ENCODE measurements around the gene ORC3. TPM values are rescaled to one million over a fixed set of nuclear protein-coding genes. Genes with fewer than 3 reads are reported as not detected.

ORC3 gene
- total and polyA plus RNA-seq, 4 experiments from 2014 or later = 30.4 to 41.9 (median 34.2) TPM

DNA sequence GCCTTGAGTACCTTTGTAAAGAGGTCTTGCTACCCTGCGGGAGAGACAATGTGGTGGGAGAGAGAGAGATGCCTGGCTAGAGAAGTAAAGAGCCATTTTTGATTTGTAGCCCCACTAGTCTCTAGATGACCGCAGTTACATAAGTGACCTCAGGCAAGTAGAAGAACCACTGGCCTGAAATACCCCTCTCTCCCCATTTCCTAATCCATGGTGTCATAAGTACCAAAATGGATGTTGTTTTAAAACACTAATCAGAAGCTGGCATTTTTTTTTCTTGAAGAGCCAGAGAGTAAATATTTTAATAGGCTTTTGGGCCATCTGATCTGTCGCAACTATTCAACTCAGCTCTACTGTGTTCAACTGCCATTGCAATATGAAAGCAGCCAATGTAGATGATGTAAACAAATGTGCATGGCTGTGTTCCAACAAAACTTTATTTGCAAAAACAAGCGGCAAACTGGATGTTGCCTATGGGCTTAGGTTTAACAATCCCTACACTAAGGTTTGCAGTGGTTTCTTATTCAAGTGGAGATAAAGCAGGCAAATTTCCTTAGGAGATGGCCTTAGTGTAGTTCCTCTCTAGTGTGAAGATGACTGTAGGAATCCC, 36.7 kb upstream of the ORC3 start:
- Histone ChIP-seq H3K36me3 (ENCODE audit: insufficient read depth, low read length) (peaks cover 5% of the 10 kb centered on the region), H3K9me3 (ENCODE audit: control insufficient read depth in 1 of 2, low read length in 2 of 2) (no peaks in the 10 kb centered on the region), H3K4me1 (ENCODE audit: insufficient read depth, low read length) (no peaks in the 10 kb centered on the region), H3K27ac (ENCODE audit: low read depth, low read length) (no peak overlapping the region), H3K4me3 (ENCODE audit: low read length in 2 of 2) (no peak overlapping the region), H3K27me3 (ENCODE audit: insufficient read depth, low read length) (no peaks in the 10 kb centered on the region)
- intact Hi-C loops (cut with micrococcal nuclease) = no loop called here
- Mint-ChIP-seq H3K9me3 (no peaks in the 10 kb centered on the region), H3K4me3 (no peak overlapping the region), H3K36me3 (peaks cover 54 to 55% of the 10 kb centered on the region in 2 donors), H3K27me3 (no peaks in the 10 kb centered on the region), H3K4me1 (peaks cover 2 to 17% (median 6%) of the 10 kb centered on the region in 4 donors), H3K27ac (peak overlapping the region in 3 of 7 donors; percentile 14 to 35 (median 20))
- ChIA-PET POLR2A (ENCODE audit: partially characterized antibody) (interaction anchor here (0.6 kb wide), 1 partner anchor 20 kb away, joined by 3 read pairs; no protein-coding TSS in a partner anchor), CTCF (ENCODE audit: partially characterized antibody) (interaction anchor here (0.7 to 1.2 kb wide), 2 partner anchors 12 to 21 kb away, joined by 3 read pairs; no protein-coding TSS in a partner anchor)
- DNase-seq = no peak

DNA sequence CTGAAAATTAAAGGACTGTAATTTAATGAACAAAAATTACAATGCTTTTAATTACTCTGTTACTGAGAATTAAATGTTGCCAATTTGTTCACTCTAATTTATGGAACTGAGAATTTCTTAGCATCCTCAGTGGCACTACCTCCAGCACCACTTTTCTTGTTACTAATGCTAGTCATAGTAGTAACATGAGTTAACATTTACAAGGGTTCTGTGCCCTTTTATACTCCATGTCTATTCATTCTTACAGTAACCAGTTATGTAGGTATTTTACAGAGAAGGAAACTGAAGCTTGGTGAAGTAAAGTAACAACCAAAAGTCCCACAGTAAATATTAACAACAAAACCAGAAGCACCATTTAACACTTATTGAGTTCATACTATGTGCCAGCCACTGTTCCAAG, 34.4 kb upstream of the ORC3 start:
- DNase-seq = no peak
- no peak overlapping the region for H3K4me3 Mint-ChIP-seq
- intact Hi-C loops (cut with micrococcal nuclease) = no loop called here
- ChIA-PET POLR2A (ENCODE audit: partially characterized antibody) (no interaction called here), CTCF (ENCODE audit: partially characterized antibody) (no interaction called here)
- no peaks in the 10 kb centered on the region for H3K9me3 Mint-ChIP-seq
- peaks cover 45 to 55% of the 10 kb centered on the region in 2 donors for H3K36me3 Mint-ChIP-seq
- peaks cover 4 to 17% (median 6%) of the 10 kb centered on the region in 4 donors for H3K4me1 Mint-ChIP-seq
- Histone ChIP-seq H3K9me3 (ENCODE audit: control insufficient read depth in 1 of 2, low read length in 2 of 2) (no peaks in the 10 kb centered on the region), H3K4me1 (ENCODE audit: insufficient read depth, low read length) (no peaks in the 10 kb centered on the region), H3K36me3 (ENCODE audit: insufficient read depth, low read length) (peaks cover 5% of the 10 kb centered on the region), H3K27me3 (ENCODE audit: insufficient read depth, low read length) (no peaks in the 10 kb centered on the region), H3K27ac (ENCODE audit: low read depth, low read length) (no peak overlapping the region), H3K4me3 (ENCODE audit: low read length in 2 of 2) (no peak overlapping the region)
- H3K27me3 Mint-ChIP-seq = no peaks in the 10 kb centered on the region
- peak overlapping the region in 1 of 7 donors; percentile 38 for H3K27ac Mint-ChIP-seq

DNA sequence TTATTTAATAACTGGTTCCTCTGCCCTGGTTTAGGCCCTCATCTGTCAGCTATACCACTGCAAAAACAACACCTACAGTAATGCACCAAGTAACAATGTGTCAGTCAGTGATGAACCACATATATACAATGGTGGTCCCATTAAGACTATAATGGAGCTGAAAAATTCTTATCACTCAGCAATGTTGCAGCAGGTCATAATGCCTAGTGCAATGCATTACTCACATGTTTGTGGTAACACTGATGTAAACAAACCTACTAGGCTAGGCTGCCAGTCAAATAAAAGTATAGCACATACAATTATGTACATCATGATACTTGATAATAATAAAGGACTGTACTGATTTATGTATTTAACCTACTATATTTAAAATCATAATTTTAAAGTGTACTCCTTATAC, 31.5 kb upstream of the ORC3 start:
- peak overlapping the region in 2 of 7 donors; percentile 10 to 15 for H3K27ac Mint-ChIP-seq
- intact Hi-C loops (cut with micrococcal nuclease) = no loop called here
- H3K4me1 ChIP-seq (ENCODE audit: insufficient read depth, low read length) = no peaks in the 10 kb centered on the region
- H3K9me3 Mint-ChIP-seq = no peaks in the 10 kb centered on the region
- no peak for DNase-seq
- peaks cover 43 to 58% of the 10 kb centered on the region in 2 donors for H3K36me3 Mint-ChIP-seq
- no peaks in the 10 kb centered on the region for H3K27me3 Mint-ChIP-seq
- POLR2A ChIA-PET (ENCODE audit: partially characterized antibody) = no interaction called here
- no peaks in the 10 kb centered on the region for H3K9me3 ChIP-seq (ENCODE audit: control insufficient read depth in 1 of 2, low read length in 2 of 2)
- peaks cover 1 to 9% (median 6%) of the 10 kb centered on the region in 4 donors for H3K4me1 Mint-ChIP-seq
- CTCF ChIA-PET (ENCODE audit: partially characterized antibody) = no interaction called here
- H3K27me3 ChIP-seq (ENCODE audit: insufficient read depth, low read length) = no peaks in the 10 kb centered on the region
- H3K27ac ChIP-seq (ENCODE audit: low read depth, low read length) = no peak overlapping the region
- H3K36me3 ChIP-seq (ENCODE audit: insufficient read depth, low read length) = peaks cover 19% of the 10 kb centered on the region
- no peak overlapping the region for H3K4me3 ChIP-seq (ENCODE audit: low read length in 2 of 2)
- no peak overlapping the region for H3K4me3 Mint-ChIP-seq

DNA sequence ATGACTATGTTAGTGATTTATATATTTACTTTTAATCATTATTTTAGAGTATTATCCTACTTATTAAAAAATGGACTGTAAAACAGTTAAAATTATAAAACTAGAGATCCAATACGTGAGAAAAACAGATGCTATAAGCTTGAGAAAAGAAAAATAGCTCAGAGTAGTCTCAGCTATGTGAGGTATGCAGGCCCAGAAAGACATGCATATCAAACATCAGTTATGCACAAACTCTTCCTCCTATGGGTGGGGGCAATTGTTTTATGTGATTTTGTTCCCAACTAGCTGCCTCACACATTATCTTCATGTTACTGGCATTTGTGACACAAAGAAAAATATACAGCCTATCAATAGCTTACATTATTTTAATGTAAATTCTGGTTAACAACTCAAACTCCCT, 28.9 kb upstream of the ORC3 start:
- no peak for DNase-seq
- Mint-ChIP-seq H3K4me3 (no peak overlapping the region), H3K27me3 (no peaks in the 10 kb centered on the region), H3K27ac (peak overlapping the region in 1 of 7 donors; percentile 25), H3K9me3 (no peaks in the 10 kb centered on the region), H3K36me3 (peaks cover 45 to 57% of the 10 kb centered on the region in 2 donors), H3K4me1 (peaks cover 1 to 8% (median 4%) of the 10 kb centered on the region in 4 donors)
- H3K36me3 ChIP-seq (ENCODE audit: insufficient read depth, low read length) = peaks cover 21% of the 10 kb centered on the region
- no peak overlapping the region for H3K4me3 ChIP-seq (ENCODE audit: low read length in 2 of 2)
- H3K4me1 ChIP-seq (ENCODE audit: insufficient read depth, low read length) = no peaks in the 10 kb centered on the region
- intact Hi-C loops (cut with micrococcal nuclease) = no loop called here
- H3K27me3 ChIP-seq (ENCODE audit: insufficient read depth, low read length) = no peaks in the 10 kb centered on the region
- CTCF ChIA-PET (ENCODE audit: partially characterized antibody) = interaction anchor here (1.5 kb wide), 1 partner anchor 10 kb away, joined by 4 read pairs; no protein-coding TSS in a partner anchor
- no peaks in the 10 kb centered on the region for H3K9me3 ChIP-seq (ENCODE audit: control insufficient read depth in 1 of 2, low read length in 2 of 2)
- POLR2A ChIA-PET (ENCODE audit: partially characterized antibody) = no interaction called here
- H3K27ac ChIP-seq (ENCODE audit: low read depth, low read length) = no peak overlapping the region

DNA sequence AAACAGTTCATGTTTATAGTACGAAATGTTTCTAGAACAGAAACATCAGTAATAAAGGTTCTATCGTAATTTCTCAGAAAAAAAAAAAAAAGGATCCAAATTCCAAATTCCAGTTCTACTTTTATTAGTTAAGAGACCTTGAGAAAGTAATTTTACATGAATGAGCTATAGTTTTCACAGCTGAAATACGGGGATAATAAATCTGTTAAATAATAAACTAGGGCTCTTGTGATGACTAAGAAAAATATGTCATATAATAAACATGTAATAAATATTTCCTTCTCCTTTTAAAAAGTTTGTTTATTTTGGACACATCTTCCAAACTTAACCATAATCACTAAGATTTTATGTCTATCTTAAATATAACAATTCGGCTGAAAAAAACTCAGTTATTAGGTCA, 17.9 kb upstream of the ORC3 start:
- H3K4me3 ChIP-seq (ENCODE audit: low read length in 2 of 2) = no peak overlapping the region
- H3K4me1 ChIP-seq (ENCODE audit: insufficient read depth, low read length) = peaks cover 35% of the 10 kb centered on the region
- Mint-ChIP-seq H3K27ac (no peak overlapping the region), H3K27me3 (no peaks in the 10 kb centered on the region), H3K4me1 (peaks cover 43 to 57% (median 46%) of the 10 kb centered on the region in 4 donors), H3K4me3 (no peak overlapping the region), H3K9me3 (peaks cover 0 to 1% (median 0%) of the 10 kb centered on the region in 8 donors), H3K36me3 (peaks cover 15 to 28% of the 10 kb centered on the region in 2 donors)
- no peak overlapping the region for H3K27ac ChIP-seq (ENCODE audit: low read depth, low read length)
- no peak for DNase-seq
- no peaks in the 10 kb centered on the region for H3K27me3 ChIP-seq (ENCODE audit: insufficient read depth, low read length)
- CTCF ChIA-PET (ENCODE audit: partially characterized antibody) = interaction anchor here (1.2 kb wide), 1 partner anchor 185 kb away, joined by 3 read pairs; no protein-coding TSS in a partner anchor
- no peaks in the 10 kb centered on the region for H3K9me3 ChIP-seq (ENCODE audit: control insufficient read depth in 1 of 2, low read length in 2 of 2)
- no peaks in the 10 kb centered on the region for H3K36me3 ChIP-seq (ENCODE audit: insufficient read depth, low read length)
- POLR2A ChIA-PET (ENCODE audit: partially characterized antibody) = no interaction called here
- intact Hi-C loops (cut with micrococcal nuclease) = no loop called here

DNA sequence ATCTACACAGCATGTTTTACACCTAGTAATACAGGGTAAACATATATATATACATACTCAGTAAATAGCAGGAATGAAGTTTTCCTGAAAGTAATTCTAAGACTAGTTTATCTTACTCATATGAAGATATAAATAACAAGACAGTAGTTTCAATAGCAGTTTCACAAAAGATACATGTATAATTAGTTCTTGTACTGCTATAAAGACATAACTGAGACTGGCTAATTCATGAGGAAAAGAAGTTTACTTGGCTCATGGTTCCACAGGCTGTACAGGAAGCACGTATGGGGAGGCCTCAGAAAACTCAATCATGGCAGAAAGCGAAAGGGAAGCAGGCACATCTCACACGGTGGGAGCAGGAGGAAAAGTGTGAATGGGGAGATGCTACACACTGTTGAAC, 17.1 kb upstream of the ORC3 start:
- peaks cover 19 to 30% of the 10 kb centered on the region in 2 donors for H3K36me3 Mint-ChIP-seq

DNA sequence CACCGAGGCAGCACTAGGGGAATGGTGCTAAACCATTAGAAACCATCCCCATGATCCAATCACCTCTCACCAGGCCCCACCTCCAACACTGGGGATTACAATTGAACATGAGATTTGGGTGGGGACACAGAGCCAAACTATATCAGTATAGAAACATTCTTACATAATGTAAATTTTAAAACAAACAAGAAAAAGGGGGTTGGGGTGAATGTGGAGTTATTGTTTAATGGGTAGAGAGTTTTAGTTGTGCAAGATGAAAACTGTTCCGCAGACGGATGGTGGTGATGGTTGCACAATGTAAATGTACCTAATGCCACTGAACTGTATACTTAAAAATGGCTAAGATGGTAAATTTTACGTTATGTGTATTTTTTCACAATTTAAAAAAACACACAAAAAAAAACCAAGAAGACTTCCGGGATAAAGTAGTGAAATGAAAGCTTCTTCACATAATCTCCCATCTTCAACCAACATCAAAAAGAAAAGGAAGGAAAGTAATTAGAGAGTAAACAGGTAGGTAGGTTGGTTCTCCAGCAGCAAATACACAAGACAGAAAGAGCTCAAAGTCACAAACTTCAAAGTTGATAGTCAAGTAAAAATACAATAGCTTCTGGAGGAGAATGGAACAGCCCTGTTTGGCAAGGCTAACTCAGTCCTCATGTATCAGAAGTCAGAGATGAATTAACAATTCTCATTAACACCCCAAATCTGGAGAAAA, 16.5 kb upstream of the ORC3 start:
- Mint-ChIP-seq H3K27me3 (no peaks in the 10 kb centered on the region), H3K27ac (peak overlapping the region; percentile 32 to 87 (median 54)), H3K4me1 (peaks cover 44 to 64% (median 50%) of the 10 kb centered on the region in 4 donors), H3K4me3 (peak overlapping the region in 6 of 8 donors; percentile 0 to 73 (median 48)), H3K36me3 (peaks cover 16 to 29% of the 10 kb centered on the region in 2 donors), H3K9me3 (peaks cover 0 to 1% (median 0%) of the 10 kb centered on the region in 8 donors)
- no peak overlapping the region for H3K27ac ChIP-seq (ENCODE audit: low read depth, low read length)
- no peaks in the 10 kb centered on the region for H3K27me3 ChIP-seq (ENCODE audit: insufficient read depth, low read length)
- H3K4me3 ChIP-seq (ENCODE audit: low read length in 2 of 2) = no peak overlapping the region
- no peaks in the 10 kb centered on the region for H3K36me3 ChIP-seq (ENCODE audit: insufficient read depth, low read length)
- ChIA-PET POLR2A (ENCODE audit: partially characterized antibody) (interaction anchor here (0.6 kb wide), 1 partner anchor 20 kb away, joined by 3 read pairs; no protein-coding TSS in a partner anchor), CTCF (ENCODE audit: partially characterized antibody) (interaction anchor here (0.9 kb wide), 1 partner anchor 20 kb away, joined by 3 read pairs; no protein-coding TSS in a partner anchor)
- DNase-seq = no peak
- intact Hi-C loops (cut with micrococcal nuclease) = no loop called here
- H3K9me3 ChIP-seq (ENCODE audit: control insufficient read depth in 1 of 2, low read length in 2 of 2) = no peaks in the 10 kb centered on the region
- H3K4me1 ChIP-seq (ENCODE audit: insufficient read depth, low read length) = peaks cover 37% of the 10 kb centered on the region

More for the DNA sequence above, 17.1 kb upstream of the ORC3 start:
- H3K9me3 ChIP-seq (ENCODE audit: control insufficient read depth in 1 of 2, low read length in 2 of 2) = no peaks in the 10 kb centered on the region
- H3K27me3 ChIP-seq (ENCODE audit: insufficient read depth, low read length) = no peaks in the 10 kb centered on the region
- H3K27ac ChIP-seq (ENCODE audit: low read depth, low read length) = no peak overlapping the region
- Mint-ChIP-seq H3K27me3 (no peaks in the 10 kb centered on the region), H3K4me1 (peaks cover 45 to 64% (median 50%) of the 10 kb centered on the region in 4 donors), H3K4me3 (peak overlapping the region in 5 of 8 donors; percentile 2 to 73 (median 28)), H3K9me3 (peaks cover 0 to 1% (median 0%) of the 10 kb centered on the region in 8 donors), H3K27ac (peak overlapping the region in 5 of 7 donors; percentile 19 to 87 (median 54))
- peaks cover 37% of the 10 kb centered on the region for H3K4me1 ChIP-seq (ENCODE audit: insufficient read depth, low read length)
- POLR2A ChIA-PET (ENCODE audit: partially characterized antibody) = no interaction called here
- H3K4me3 ChIP-seq (ENCODE audit: low read length in 2 of 2) = no peak overlapping the region
- no peaks in the 10 kb centered on the region for H3K36me3 ChIP-seq (ENCODE audit: insufficient read depth, low read length)
- CTCF ChIA-PET (ENCODE audit: partially characterized antibody) = interaction anchor here (0.6 to 1.2 kb wide), 2 partner anchors 14 to 184 kb away, joined by 3 to 4 read pairs; no protein-coding TSS in a partner anchor
- no peak for DNase-seq
- intact Hi-C loops (cut with micrococcal nuclease) = no loop called here

Measured in CD4-positive, alpha-beta memory T cell (primary cell).